IMR-90 (cell line): ENCODE data around the gene ALG13.

Experiments
- MAFK ChIP-seq: IDR thresholded peaks from 2 replicates; pipeline ENCODE4 v1.6.1; 2012; ENCODE audit warnings: low read depth, low read length, improper control_type of control experiment
- POLR2A ChIP-seq: IDR thresholded peaks from 2 replicates; pipeline ENCODE4 v1.6.1; 2012; ENCODE audit warnings: mild to moderate bottlenecking, low read depth, low read length
- TF ChIP-seq, protein P1 (sequence below): conservative IDR thresholded peaks from 2 replicates; pipeline ENCODE4 v1.5.1; 2012; ENCODE audit warnings: mild to moderate bottlenecking, low read depth, low read length, improper control_type of control experiment

DNA sequence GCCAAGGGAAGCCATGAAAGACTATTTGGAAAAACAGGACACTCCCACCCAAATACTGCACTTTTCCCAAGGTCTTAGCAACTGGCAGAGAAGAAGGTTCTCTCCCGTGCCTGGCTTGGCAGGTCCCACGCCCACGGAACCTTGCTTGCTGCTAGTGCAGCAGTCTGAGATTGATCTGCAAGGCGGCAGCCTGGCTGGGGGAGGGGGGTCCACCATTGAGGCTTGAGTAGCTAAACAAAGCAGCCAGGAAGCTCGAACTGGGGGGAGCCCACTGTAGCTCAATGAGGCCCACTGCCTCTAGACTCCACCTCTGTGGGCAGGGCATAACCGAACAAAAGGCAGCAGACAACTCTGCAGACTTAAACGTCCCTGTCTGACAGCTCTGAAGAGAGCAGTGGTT, 103.7 kb downstream of the ALG13 start:
- TF ChIP-seq, protein P1, sequence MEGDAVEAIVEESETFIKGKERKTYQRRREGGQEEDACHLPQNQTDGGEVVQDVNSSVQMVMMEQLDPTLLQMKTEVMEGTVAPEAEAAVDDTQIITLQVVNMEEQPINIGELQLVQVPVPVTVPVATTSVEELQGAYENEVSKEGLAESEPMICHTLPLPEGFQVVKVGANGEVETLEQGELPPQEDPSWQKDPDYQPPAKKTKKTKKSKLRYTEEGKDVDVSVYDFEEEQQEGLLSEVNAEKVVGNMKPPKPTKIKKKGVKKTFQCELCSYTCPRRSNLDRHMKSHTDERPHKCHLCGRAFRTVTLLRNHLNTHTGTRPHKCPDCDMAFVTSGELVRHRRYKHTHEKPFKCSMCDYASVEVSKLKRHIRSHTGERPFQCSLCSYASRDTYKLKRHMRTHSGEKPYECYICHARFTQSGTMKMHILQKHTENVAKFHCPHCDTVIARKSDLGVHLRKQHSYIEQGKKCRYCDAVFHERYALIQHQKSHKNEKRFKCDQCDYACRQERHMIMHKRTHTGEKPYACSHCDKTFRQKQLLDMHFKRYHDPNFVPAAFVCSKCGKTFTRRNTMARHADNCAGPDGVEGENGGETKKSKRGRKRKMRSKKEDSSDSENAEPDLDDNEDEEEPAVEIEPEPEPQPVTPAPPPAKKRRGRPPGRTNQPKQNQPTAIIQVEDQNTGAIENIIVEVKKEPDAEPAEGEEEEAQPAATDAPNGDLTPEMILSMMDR = no peak
- no peak for TF ChIP-seq MAFK
- TF ChIP-seq POLR2A = no peak
